GM23338 (cell line): ENCODE data around the gene MESD. TPM values are rescaled to one million over a fixed set of nuclear protein-coding genes. Genes with fewer than 3 reads are reported as not detected.

ENCODE experiments used
- ATAC-seq: fragments of 200-7000 bp; cut with Tn5 transposase; 3 replicates; pipeline ENCODE4 v1.9.1; 2020
- DNase-seq: peaks from one replicate; pipeline ENCODE4 v3.0.0-alpha.2; 2015; ENCODE audit warnings: low spot score
- H2AFZ ChIP-seq: fragments of 200-600 bp; sonication (generic); 2 replicates; pipeline ENCODE4 v1.8.0; 2016; ENCODE audit warnings: antibody characterized with exemption, mild to moderate bottlenecking, moderate library complexity
- H3F3A ChIP-seq: fragments of 200-600 bp; sonication (generic); replicated peaks from 2 replicates; pipeline ENCODE4 v1.8.0; 2017; ENCODE audit warnings: antibody characterized with exemption, mixed run types, low read depth
- H3K27ac ChIP-seq: fragments of 200-600 bp; sonication (generic); 2 replicates; pipeline ENCODE4 v1.6.1; 2016; ENCODE audit warnings: low read depth
- H3K27me3 ChIP-seq: fragments of 200-600 bp; sonication (generic); 2 replicates; pipeline ENCODE4 v1.8.0; 2016; ENCODE audit warnings: mild to moderate bottlenecking, mixed run types, moderate library complexity; ENCODE audit not compliant: insufficient read depth
- H3K36me3 ChIP-seq: fragments of 200-600 bp; sonication (generic); 2 replicates; pipeline ENCODE4 v1.8.0; 2016; ENCODE audit warnings: mild to moderate bottlenecking; ENCODE audit not compliant: insufficient read depth
- H3K4me1 ChIP-seq: fragments of 200-600 bp; sonication (generic); 2 replicates; pipeline ENCODE4 v1.8.0; 2016; ENCODE audit warnings: mild to moderate bottlenecking, moderate library complexity; ENCODE audit not compliant: insufficient read depth
- H3K4me2 ChIP-seq: fragments of 200-600 bp; sonication (generic); 2 replicates; pipeline ENCODE4 v1.7.1; 2017; ENCODE audit warnings: mixed run types
- H3K4me3 ChIP-seq: fragments of 200-600 bp; sonication (generic); 2 replicates; pipeline ENCODE4 v1.6.1; 2016; ENCODE audit warnings: mixed run types
- H3K79me2 ChIP-seq: fragments of 200-600 bp; sonication (generic); replicated peaks from 2 replicates; pipeline ENCODE4 v1.8.0; 2017; ENCODE audit warnings: mild to moderate bottlenecking; ENCODE audit not compliant: insufficient read depth
- H3K9me2 ChIP-seq: fragments of 200-600 bp; sonication (generic); 2 replicates; pipeline ENCODE4 v1.8.0; 2017; ENCODE audit not compliant: insufficient read depth
- H4K20me1 ChIP-seq: fragments of 200-600 bp; sonication (generic); replicated peaks from 2 replicates; pipeline ENCODE4 v1.8.0; 2017; ENCODE audit warnings: mild to moderate bottlenecking; ENCODE audit not compliant: insufficient read depth
- H3K27ac Mint-ChIP-seq: 2 replicates; pipeline ENCODE4 v1.8.0; 2020; ENCODE audit warnings: inconsistent platforms, mild to moderate bottlenecking, moderate library complexity, mixed read lengths
- H3K27me3 Mint-ChIP-seq: 3 replicates; pipeline ENCODE4 v1.8.0; 2022; ENCODE audit warnings: low read depth, mild to moderate bottlenecking, moderate library complexity, mixed read lengths, inconsistent platforms; ENCODE audit not compliant: insufficient read depth, poor library complexity
- H3K36me3 Mint-ChIP-seq: 3 replicates; pipeline ENCODE4 v1.8.0; 2021; ENCODE audit warnings: low read depth, mild to moderate bottlenecking, inconsistent platforms, moderate library complexity, mixed read lengths
- H3K4me1 Mint-ChIP-seq: 3 replicates; pipeline ENCODE4 v1.8.0; 2020; ENCODE audit warnings: mild to moderate bottlenecking, inconsistent platforms, mixed read lengths
- H3K4me3 Mint-ChIP-seq: 3 replicates; pipeline ENCODE4 v1.8.0; 2021; ENCODE audit warnings: moderate library complexity, mild to moderate bottlenecking, inconsistent platforms, mixed read lengths
- H3K9me3 Mint-ChIP-seq: 3 replicates; pipeline ENCODE4 v1.8.0; 2020; ENCODE audit warnings: moderate library complexity, mild to moderate bottlenecking, inconsistent platforms, mixed read lengths
- CREB1 ChIP-seq: fragments of 250-450 bp; sonication (Bioruptor Pico); IDR thresholded peaks from 2 replicates; pipeline ENCODE4 v1.5.0; 2020; ENCODE audit warnings: low read depth, mild to moderate bottlenecking, moderate library complexity
- CTCF ChIP-seq, 2 experiments: fragments of 200-600 bp in 1 of 2; sonication (generic) in 1 of 2; conservative IDR thresholded peaks; 2 replicates each; pipeline versions ENCODE4 v1.5.1 to v1.6.1; 2016 to 2017; ENCODE audit warnings: antibody characterized with exemption in 2 of 2, low read depth in 2 of 2, mild to moderate bottlenecking in 2 of 2, moderate library complexity in 1 of 2
- EZH2phosphoT487 ChIP-seq: fragments of 200-600 bp; sonication (generic); IDR thresholded peaks from one replicate; pipeline ENCODE4 v1.8.1; 2018; ENCODE audit warnings: antibody characterized with exemption; ENCODE audit not compliant: unreplicated experiment
- JUNB ChIP-seq: IDR thresholded peaks from one replicate; pipeline ENCODE4 v1.6.1; 2016; ENCODE audit warnings: antibody characterized with exemption; ENCODE audit not compliant: unreplicated experiment
- POLR2AphosphoS5 ChIP-seq: IDR thresholded peaks from 2 replicates; pipeline ENCODE4 v1.6.1; 2016; ENCODE audit warnings: antibody characterized with exemption, low read depth
- STAT1 ChIP-seq: IDR thresholded peaks from one replicate; pipeline ENCODE4 v1.6.1; 2016; ENCODE audit warnings: antibody characterized with exemption; ENCODE audit not compliant: unreplicated experiment
- ZNF331 ChIP-seq: fragments of 250-450 bp; sonication (Bioruptor Pico); IDR thresholded peaks from 2 replicates; pipeline ENCODE4 v1.5.0; 2020; ENCODE audit warnings: low read depth, mild to moderate bottlenecking, moderate library complexity
- polyA plus RNA-seq: library from polyadenylated mRNA; unstranded; fragments of >200 nt; fragmentation: Nextera tagmentation; extraction: Ambion mirVana; gene quantifications from 2 replicates; pipeline ENCODE4 v1.2.1, GENCODE V29; 2016
- total RNA-seq: library from RNA; depleted of rRNA; stranded (reverse); fragments of >200 nt; shearing (Covaris generic); gene quantifications from 2 replicates; pipeline ENCODE4 v1.2.3, GENCODE V29; 2014
- TF ChIP-seq, protein P1 (sequence below): IDR thresholded peaks from 2 replicates; pipeline ENCODE4 v1.6.1; 2016; ENCODE audit warnings: antibody characterized with exemption

Gene MESD
- total and polyA plus RNA-seq, 2 experiments from 2014 or later: 25.6 to 52.7 TPM

- TF ChIP-seq ZNF331 (no peak), CREB1 (CRISPR knock-in tag) (no peak), JUNB (no peak), POLR2AphosphoS5 (no peak)
- TF ChIP-seq, protein P1, sequence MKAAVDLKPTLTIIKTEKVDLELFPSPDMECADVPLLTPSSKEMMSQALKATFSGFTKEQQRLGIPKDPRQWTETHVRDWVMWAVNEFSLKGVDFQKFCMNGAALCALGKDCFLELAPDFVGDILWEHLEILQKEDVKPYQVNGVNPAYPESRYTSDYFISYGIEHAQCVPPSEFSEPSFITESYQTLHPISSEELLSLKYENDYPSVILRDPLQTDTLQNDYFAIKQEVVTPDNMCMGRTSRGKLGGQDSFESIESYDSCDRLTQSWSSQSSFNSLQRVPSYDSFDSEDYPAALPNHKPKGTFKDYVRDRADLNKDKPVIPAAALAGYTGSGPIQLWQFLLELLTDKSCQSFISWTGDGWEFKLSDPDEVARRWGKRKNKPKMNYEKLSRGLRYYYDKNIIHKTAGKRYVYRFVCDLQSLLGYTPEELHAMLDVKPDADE: no peak
Observed at GRCh38 chr15:80940851-80941250, 48.8 kb downstream of the MESD start (continued).

DNA sequence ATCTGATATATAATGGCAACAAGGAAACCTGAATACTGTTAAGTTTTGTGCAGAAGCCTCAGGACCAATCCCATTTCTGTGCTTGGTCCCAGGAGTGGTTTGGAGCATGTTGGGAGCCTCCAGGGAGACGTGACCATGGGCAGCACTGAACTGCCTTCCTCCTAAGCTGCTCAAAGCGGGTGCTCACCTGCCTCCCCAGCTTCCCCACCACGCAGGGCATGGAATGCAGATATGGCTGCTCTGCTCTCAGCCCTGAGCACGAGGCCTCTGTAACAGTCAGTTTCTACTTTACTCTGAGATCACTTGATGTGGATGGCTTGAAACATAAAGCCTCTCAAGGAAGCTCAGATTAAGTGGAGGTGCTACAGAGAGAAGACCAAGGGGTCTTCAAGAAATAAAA, 49.3 kb downstream of the MESD start:
- no peaks in the 10 kb centered on the region; the same call in 1 of the 3 replicates for H3K36me3 Mint-ChIP-seq
- no peak for TF ChIP-seq CTCF (conservative IDR thresholded peaks at IDR 0.05; ENCODE audit: low read depth in 2 of 2)
- TF ChIP-seq EZH2phosphoT487: no peak
- no peak for TF ChIP-seq STAT1
- TF ChIP-seq ZNF331: no peak
- Histone ChIP-seq H3F3A (no peaks in the 10 kb centered on the region), H3K27me3 (no peaks in the 10 kb centered on the region), H3K79me2 (no peaks in the 10 kb centered on the region), H4K20me1 (no peaks in the 10 kb centered on the region; the same call in 1 of the 2 replicates), H3K27ac (no peak overlapping the region), H3K36me3 (no peaks in the 10 kb centered on the region; the same call in 1 of the 2 replicates), H3K9me2 (no peaks in the 10 kb centered on the region), H3K4me2 (no peak overlapping the region), H3K4me3 (no peak overlapping the region), H3K4me1 (no peaks in the 10 kb centered on the region), H2AFZ (no peak overlapping the region)
- H3K27ac Mint-ChIP-seq: no peak overlapping the region
- no peak overlapping the region for H3K4me3 Mint-ChIP-seq
- no peaks in the 10 kb centered on the region for H3K4me1 Mint-ChIP-seq
- peaks cover 8% of the 10 kb centered on the region for H3K27me3 Mint-ChIP-seq
- ATAC-seq: no peak
- DNase-seq: no peak
- no peaks in the 10 kb centered on the region for H3K9me3 Mint-ChIP-seq

- Histone ChIP-seq H3K4me2 (no peak overlapping the region), H3K36me3 (no peaks in the 10 kb centered on the region; the same call in 1 of the 2 replicates), H2AFZ (no peak overlapping the region), H3K27me3 (no peaks in the 10 kb centered on the region), H3K9me2 (no peaks in the 10 kb centered on the region), H3K4me3 (no peak overlapping the region), H4K20me1 (no peaks in the 10 kb centered on the region; the same call in 1 of the 2 replicates), H3K79me2 (no peaks in the 10 kb centered on the region), H3F3A (no peaks in the 10 kb centered on the region), H3K27ac (no peak overlapping the region), H3K4me1 (peaks cover 6% of the 10 kb centered on the region; the same call in 1 of the 2 replicates)
- no peak overlapping the region for H3K4me3 Mint-ChIP-seq
- no peaks in the 10 kb centered on the region for H3K9me3 Mint-ChIP-seq
- no peak overlapping the region for H3K27ac Mint-ChIP-seq
- H3K4me1 Mint-ChIP-seq: peaks cover 8% of the 10 kb centered on the region
- H3K36me3 Mint-ChIP-seq: no peaks in the 10 kb centered on the region; the same call in 1 of the 3 replicates
- ATAC-seq: no peak
- TF ChIP-seq POLR2AphosphoS5: no peak
- TF ChIP-seq EZH2phosphoT487: no peak
- no peak for TF ChIP-seq JUNB
- no peak for TF ChIP-seq STAT1
- H3K27me3 Mint-ChIP-seq: peaks cover 8% of the 10 kb centered on the region
- DNase-seq: no peak
Observed at GRCh38 chr15:80939216-80939615, 50.4 kb downstream of the MESD start.
